NK-92 (cell line): Measurements from ENCODE around the gene FMO3.

ENCODE experiments used
- DNase-seq: peaks from one replicate; lab custom pipeline; 2025; ENCODE audit not compliant: unreplicated experiment; lab: John Stamatoyannopoulos, UW

FMO3 gene

GRCh38 chr1:171155484-171155883 lies 64.8 kb downstream of the FMO3 start:
- no peak for DNase-seq

GRCh38 chr1:171158096-171158495 lies 67.4 kb downstream of the FMO3 start:
- DNase-seq: no peak

- no peak for DNase-seq
Observed at GRCh38 chr1:171158551-171158950, 67.8 kb downstream of the FMO3 start.

- no peak for DNase-seq
Observed at GRCh38 chr1:171159148-171159547, 68.4 kb downstream of the FMO3 start.

- DNase-seq: no peak
Observed at GRCh38 chr1:171160211-171160610, 69.5 kb downstream of the FMO3 start.

GRCh38 chr1:171160639-171161354 lies 70.1 kb downstream of the FMO3 start:
- DNase-seq: no peak

- DNase-seq: no peak
Observed at GRCh38 chr1:171161431-171161830, 70.7 kb downstream of the FMO3 start.

GRCh38 chr1:171166361-171166760 lies 75.7 kb downstream of the FMO3 start:
- no peak for DNase-seq
